H1 (cell line): ENCODE data around the gene KANSL1. TPM values are rescaled to one million over a fixed set of nuclear protein-coding genes. Genes with fewer than 3 reads are reported as not detected.

ENCODE experiments used
- CTCF ChIA-PET: fragments of 300-600 bp; sonication (Branson Sonifier 250); formaldehyde crosslinking; loops from one replicate; lab custom pipeline; 2021; ENCODE audit not compliant: partially characterized antibody; lab: Charles Lee
- POLR2A ChIA-PET: fragments of 300-600 bp; sonication (Branson Sonifier 250); formaldehyde crosslinking; loops from one replicate; lab custom pipeline; 2021; ENCODE audit warnings: inconsistent platforms; ENCODE audit not compliant: partially characterized antibody; lab: Charles Lee
- DNase-seq, 2 experiments: peaks; one replicate each; pipeline versions ENCODE4 v3.0.0 to v3.0.0-alpha.2; 2010 to 2022; ENCODE audit warnings: low spot score in 2 of 2, low read depth in 1 of 2, mixed read lengths in 1 of 2
- FAIRE-seq: peaks from 2 replicates; lab custom pipeline; 2011; peaks lifted over from hg19 to GRCh38; lab: Jason Lieb, UNC
- H2AFZ ChIP-seq: 2 replicates; pipeline ENCODE4 v1.8.1; 2012; ENCODE audit warnings: low read length, inconsistent platforms
- H2AK5ac ChIP-seq: 2 replicates; pipeline ENCODE4 v1.6.1; 2013; ENCODE audit warnings: low read depth, low read length
- H2BK120ac ChIP-seq: replicated peaks from 2 replicates; pipeline ENCODE3; 2013; ENCODE audit warnings: low read depth, low read length, inconsistent platforms
- H2BK12ac ChIP-seq: 2 replicates; pipeline ENCODE4 v1.6.1; 2013; ENCODE audit warnings: low read depth, low read length
- H2BK15ac ChIP-seq: 2 replicates; pipeline ENCODE4 v1.6.1; 2013; ENCODE audit warnings: low read length
- H2BK20ac ChIP-seq: 2 replicates; pipeline ENCODE4 v1.6.1; 2013; ENCODE audit warnings: low read length
- H2BK5ac ChIP-seq: 2 replicates; pipeline ENCODE4 v1.6.1; 2013; ENCODE audit warnings: low read depth, low read length
- H3K14ac ChIP-seq: 2 replicates; pipeline ENCODE4 v1.6.1; 2013; ENCODE audit warnings: inconsistent platforms; ENCODE audit not compliant: insufficient read length
- H3K18ac ChIP-seq: 2 replicates; pipeline ENCODE4 v1.6.1; 2013; ENCODE audit warnings: low read length; ENCODE audit errors: extremely low read depth
- H3K23ac ChIP-seq: 2 replicates; pipeline ENCODE4 v1.6.1; 2013; ENCODE audit warnings: inconsistent platforms; ENCODE audit not compliant: insufficient read length
- H3K23me2 ChIP-seq: 2 replicates; pipeline ENCODE4 v1.6.1; 2013; ENCODE audit warnings: low read depth, low read length
- H3K27ac ChIP-seq: 2 replicates; pipeline ENCODE4 v1.6.1; 2011; ENCODE audit warnings: low read depth, low read length, inconsistent platforms
- H3K27me3 ChIP-seq, 4 experiments: replicated peaks in 1 of 4; 1 replicate in 1 of 4; 2 replicates in 3 of 4; pipeline versions ENCODE4 v1.6.1 to v1.8.1; 2011 to 2013; ENCODE audit warnings: low read length in 3 of 4, mild to moderate bottlenecking in 3 of 4, inconsistent platforms in 2 of 4, mixed read lengths in 2 of 4, moderate library complexity in 1 of 4; ENCODE audit not compliant: control insufficient read depth in 3 of 4, insufficient read depth in 3 of 4; ENCODE audit errors: extremely low read depth in 1 of 4
- H3K36me3 ChIP-seq, 4 experiments: 2 replicates each; pipeline versions ENCODE4 v1.6.1 to v1.8.1; 2011 to 2013; ENCODE audit warnings: mild to moderate bottlenecking in 4 of 4, low read length in 3 of 4, moderate library complexity in 2 of 4, control low read depth in 1 of 4, inconsistent platforms in 1 of 4; ENCODE audit not compliant: insufficient read depth in 4 of 4, control insufficient read depth in 2 of 4
- H3K4ac ChIP-seq: replicated peaks from 2 replicates; pipeline ENCODE3; 2013; ENCODE audit warnings: low read length, low read depth, mixed read lengths, inconsistent platforms; ENCODE audit not compliant: insufficient read length
- H3K4me1 ChIP-seq, 4 experiments: replicated peaks in 1 of 4; 1 replicate in 1 of 4; 2 replicates in 3 of 4; pipeline versions ENCODE4 v1.6.1 to v1.8.1; 2011 to 2013; ENCODE audit warnings: low read length in 3 of 4, inconsistent platforms in 2 of 4, mixed read lengths in 1 of 4; ENCODE audit not compliant: insufficient read depth in 4 of 4, control insufficient read depth in 3 of 4
- H3K4me2 ChIP-seq, 2 experiments: 2 replicates each; pipeline versions ENCODE4 v1.6.1 to v1.8.1; 2011 to 2013; ENCODE audit warnings: low read depth in 2 of 2, low read length in 2 of 2, control low read depth in 1 of 2, inconsistent platforms in 1 of 2, mild to moderate bottlenecking in 1 of 2; ENCODE audit not compliant: insufficient read depth in 1 of 2
- H3K4me3 ChIP-seq, 4 experiments: fragments of 200-600, 300-600 bp in 1 of 4; sonication (generic), shearing (Covaris generic), sonication (Bioruptor Twin) in 1 of 4; 2 replicates each; pipeline versions ENCODE4 v1.5.1 to v1.8.1; 2011 to 2016; ENCODE audit warnings: low read length in 4 of 4, low read depth in 3 of 4, control low read depth in 2 of 4, inconsistent platforms in 2 of 4, mild to moderate bottlenecking in 2 of 4, mixed read lengths in 1 of 4, moderate library complexity in 1 of 4; ENCODE audit not compliant: insufficient read depth in 2 of 4; ENCODE audit errors: extremely low read depth in 1 of 4
- H3K56ac ChIP-seq: replicated peaks from 2 replicates; pipeline ENCODE3; 2013; ENCODE audit warnings: low read depth, mild to moderate bottlenecking, mixed read lengths, low read length, inconsistent platforms; ENCODE audit not compliant: insufficient read length
- H3K79me1 ChIP-seq: 2 replicates; pipeline ENCODE4 v1.6.1; 2013; ENCODE audit warnings: low read depth, low read length, control low read depth
- H3K79me2 ChIP-seq, 2 experiments: 2 replicates each; pipeline versions ENCODE4 v1.6.1 to v1.8.1; 2012 to 2013; ENCODE audit warnings: low read length in 2 of 2, mild to moderate bottlenecking in 2 of 2, inconsistent platforms in 1 of 2; ENCODE audit not compliant: insufficient read depth in 2 of 2, control insufficient read depth in 1 of 2
- H3K9ac ChIP-seq, 4 experiments: replicated peaks in 1 of 4; 1 replicate in 1 of 4; 2 replicates in 3 of 4; pipeline versions ENCODE4 v1.6.1 to v1.8.1; 2011 to 2013; ENCODE audit warnings: low read depth in 3 of 4, low read length in 3 of 4, control low read depth in 2 of 4, mild to moderate bottlenecking in 2 of 4, moderate library complexity in 2 of 4, inconsistent platforms in 1 of 4; ENCODE audit errors: extremely low read depth in 1 of 4
- H3K9me3 ChIP-seq, 2 experiments: 2 replicates each; pipeline versions ENCODE4 v1.6.1 to v1.8.1; 2012 to 2013; ENCODE audit warnings: mild to moderate bottlenecking in 2 of 2, moderate library complexity in 2 of 2, control low read depth in 1 of 2, inconsistent platforms in 1 of 2, low read depth in 1 of 2, low read length in 1 of 2, mixed read lengths in 1 of 2; ENCODE audit not compliant: insufficient read depth in 2 of 2
- H4K20me1 ChIP-seq, 2 experiments: replicated peaks in 1 of 2; 2 replicates each; pipeline versions ENCODE3 to v1.8.1; 2011 to 2013; ENCODE audit warnings: inconsistent platforms in 2 of 2, low read length in 2 of 2, mild to moderate bottlenecking in 1 of 2; ENCODE audit not compliant: insufficient read depth in 2 of 2, control insufficient read depth in 1 of 2
- H4K5ac ChIP-seq: 2 replicates; pipeline ENCODE4 v1.6.1; 2013; ENCODE audit warnings: low read length, low read depth, mixed read lengths, inconsistent platforms; ENCODE audit not compliant: insufficient read length
- H4K8ac ChIP-seq: 2 replicates; pipeline ENCODE4 v1.8.0; 2013; ENCODE audit warnings: mild to moderate bottlenecking, moderate library complexity, low read length, inconsistent platforms; ENCODE audit not compliant: insufficient read depth; ENCODE audit errors: extremely low read depth
- H4K91ac ChIP-seq: replicated peaks from 2 replicates; pipeline ENCODE3; 2013; ENCODE audit warnings: low read length, mixed read lengths, inconsistent platforms; ENCODE audit not compliant: insufficient read length
- GABPA ChIP-seq: IDR thresholded peaks from 2 replicates; pipeline ENCODE4 v1.6.1; 2011; ENCODE audit warnings: mild to moderate bottlenecking, low read length, moderate library complexity, borderline replicate concordance; ENCODE audit not compliant: insufficient read depth
- GTF2F1 ChIP-seq: IDR thresholded peaks from 2 replicates; pipeline ENCODE4 v1.6.1; 2012; ENCODE audit warnings: low read depth, low read length, improper control_type of control experiment, borderline replicate concordance
- HDAC6 ChIP-seq: IDR thresholded peaks from one replicate; pipeline ENCODE4 v1.7.1; 2012; ENCODE audit warnings: low read depth, mild to moderate bottlenecking, inconsistent platforms, low read length, moderate library complexity
- KDM4A ChIP-seq: IDR thresholded peaks from one replicate; pipeline ENCODE4 v1.7.1; 2012; ENCODE audit warnings: low read depth, mild to moderate bottlenecking, moderate library complexity, low read length, inconsistent platforms; ENCODE audit not compliant: severe bottlenecking
- POLR2AphosphoS5 ChIP-seq: IDR thresholded peaks from 2 replicates; pipeline ENCODE4 v1.6.1; 2011; ENCODE audit warnings: low read depth, low read length
- RAD21 ChIP-seq, 2 experiments: IDR thresholded peaks in 1 of 2; conservative IDR thresholded peaks in 1 of 2; 2 replicates each; pipeline ENCODE4 v1.6.1; 2011; ENCODE audit warnings: low read depth in 2 of 2, low read length in 2 of 2, improper control_type of control experiment in 1 of 2, inconsistent platforms in 1 of 2, mild to moderate bottlenecking in 1 of 2, moderate library complexity in 1 of 2
- RBBP5 ChIP-seq: IDR thresholded peaks from 2 replicates; pipeline ENCODE4 v1.7.1; 2012; ENCODE audit warnings: low read depth, mild to moderate bottlenecking, inconsistent platforms, low read length, moderate library complexity, borderline replicate concordance
- RFX5 ChIP-seq: IDR thresholded peaks from 2 replicates; pipeline ENCODE4 v1.6.1; 2011; ENCODE audit warnings: low read depth, low read length, improper control_type of control experiment, borderline replicate concordance
- RXRA ChIP-seq: IDR thresholded peaks from 2 replicates; pipeline ENCODE4 v1.6.1; 2011; ENCODE audit warnings: low read depth, mild to moderate bottlenecking, low read length, moderate library complexity; ENCODE audit not compliant: insufficient read depth
- SIN3A ChIP-seq, 2 experiments: IDR thresholded peaks in 1 of 2; conservative IDR thresholded peaks in 1 of 2; 2 replicates each; pipeline ENCODE4 v1.6.1; 2011 to 2012; ENCODE audit warnings: low read length in 2 of 2, improper control_type of control experiment in 1 of 2, low read depth in 1 of 2, mild to moderate bottlenecking in 1 of 2
- SIX5 ChIP-seq: IDR thresholded peaks from 2 replicates; pipeline ENCODE4 v1.6.1; 2011; ENCODE audit warnings: mild to moderate bottlenecking, low read depth, low read length
- TAF1 ChIP-seq: IDR thresholded peaks from 2 replicates; pipeline ENCODE4 v1.6.1; 2011; ENCODE audit warnings: mild to moderate bottlenecking, low read depth, low read length
- TAF7 ChIP-seq: optimal IDR thresholded peaks from 2 replicates; pipeline ENCODE3; 2011; ENCODE audit warnings: low read depth, mild to moderate bottlenecking, inconsistent platforms, low read length, moderate library complexity, borderline replicate concordance
- WGBS, 2 experiments: shearing (Covaris generic) in 1 of 2; methylation state at CpG; one replicate each; pipeline versions ENCODE4 v1.1.6 to v1.1.7; 2013 to 2015; ENCODE audit warnings: low lambda C conversion rate in 2 of 2, mixed read lengths in 2 of 2, inconsistent platforms in 1 of 2, low coverage in 1 of 2, missing lambda C conversion rate in 1 of 2; ENCODE audit not compliant: insufficient replicate concordance in 2 of 2, insufficient coverage in 1 of 2, insufficient read length in 1 of 2; ENCODE audit errors: extremely low coverage in 1 of 2, missing lambda C conversion rate in 1 of 2; 5-methylcytosine and 5-hydroxymethylcytosine counted together
- polyA plus RNA-seq, 7 experiments: library from polyadenylated mRNA; depleted of rRNA in 3 of 7; stranded (reverse) in 5 of 7; unstranded in 2 of 7; fragments of >200 nt in 5 of 7; fragments of 200-250 nt in 2 of 7; gene quantifications; 1 replicate in 5 of 7; 2 replicates in 1 of 7; 4 replicates in 1 of 7; pipeline versions ENCODE4 v1.2.1 to v1.2.3, GENCODE V29; 2011 to 2013; ENCODE audit warnings: missing spikeins in 2 of 7, mixed read lengths in 2 of 7
- total RNA-seq: library from RNA; stranded (reverse); fragmentation: NEBNext Ultra II Directional; extraction: Animal tissue kit (Norgen Biotek cat#: 25700); gene quantifications from 2 replicates; pipeline ENCODE4 v1.2.1, GENCODE V29; 2021

The KANSL1 gene
- total and polyA plus RNA-seq, 2 of the 8 experiments (the other 6 are each of a cell fraction or from before 2014, with no cell fraction given), result 34.0 to 128 TPM

- Histone ChIP-seq H3K14ac (no peak overlapping the region), H3K4me2 (no peak overlapping the region), H3K4me1 (no peaks in the 10 kb centered on the region), H3K23ac (no peak overlapping the region), H3K18ac (no peak overlapping the region), H4K8ac (no peak overlapping the region), H3K9me3 (no peaks in the 10 kb centered on the region), H3K56ac (no peak overlapping the region), H2AFZ (no peak overlapping the region), H2BK15ac (no peak overlapping the region), H3K4ac (no peak overlapping the region), H2BK120ac (no peak overlapping the region), H3K27ac (no peak overlapping the region), H4K20me1 (peaks cover 0 to 10% of the 10 kb centered on the region in 2 experiments), H3K36me3 (peaks cover 44 to 96% (median 81%) of the 10 kb centered on the region in 4 experiments), H3K79me1 (no peaks in the 10 kb centered on the region), H3K23me2 (no peaks in the 10 kb centered on the region), H2BK20ac (no peak overlapping the region), H2BK5ac (no peak overlapping the region), H3K4me3 (no peak overlapping the region), H4K91ac (no peak overlapping the region), H3K27me3 (no peaks in the 10 kb centered on the region), H3K9ac (no peak overlapping the region), H2BK12ac (no peak overlapping the region), H2AK5ac (no peak overlapping the region), H4K5ac (no peak overlapping the region), H3K79me2 (no peaks in the 10 kb centered on the region)
- CTCF ChIA-PET, result interaction anchor here (0.9 to 3.5 kb wide), 5 partner anchors 17 to 79 kb away, joined by 3 to 15 read pairs (median 4); no protein-coding TSS in a partner anchor
- no peak for FAIRE-seq
- 83% methylated on average over 4 of the region's 4 CpGs; no CpG with 5 or more reads in 1 of the 2 experiments for WGBS, 2 experiments
- POLR2A ChIA-PET, result interaction anchor here (0.7 to 4.3 kb wide), 3 partner anchors 9 to 156 kb away, joined by 3 to 16 read pairs (median 6); partner anchors contain the start of gene KANSL1
- DNase-seq, result no peak
- TF ChIP-seq HDAC6 (no peak), KDM4A (no peak), RAD21 (IDR thresholded peaks at IDR 0.05 in 1 of 2, conservative IDR thresholded peaks at IDR 0.05 in 1 of 2; ENCODE audit: low read depth in 2 of 2, low read length in 2 of 2) (no peak), RFX5 (no peak), GABPA (no peak), TAF7 (no peak), SIX5 (no peak), RXRA (no peak), POLR2AphosphoS5 (no peak), GTF2F1 (no peak), RBBP5 (no peak), TAF1 (no peak), SIN3A (conservative IDR thresholded peaks at IDR 0.05 in 1 of 2, IDR thresholded peaks at IDR 0.05 in 1 of 2; ENCODE audit: low read depth in 1 of 2, low read length in 2 of 2) (no peak)
These were observed 155.4 kb downstream of the KANSL1 start for GRCh38 chr17:46037722-46038255.
